ENCODE results near the gene CACNG4. TPM values are rescaled to one million over a fixed set of nuclear protein-coding genes. Genes with fewer than 3 reads are reported as not detected.

CACNG4 gene
- total RNA-seq, 1 experiment from 2014 or later, result 6.3 TPM

DNA sequence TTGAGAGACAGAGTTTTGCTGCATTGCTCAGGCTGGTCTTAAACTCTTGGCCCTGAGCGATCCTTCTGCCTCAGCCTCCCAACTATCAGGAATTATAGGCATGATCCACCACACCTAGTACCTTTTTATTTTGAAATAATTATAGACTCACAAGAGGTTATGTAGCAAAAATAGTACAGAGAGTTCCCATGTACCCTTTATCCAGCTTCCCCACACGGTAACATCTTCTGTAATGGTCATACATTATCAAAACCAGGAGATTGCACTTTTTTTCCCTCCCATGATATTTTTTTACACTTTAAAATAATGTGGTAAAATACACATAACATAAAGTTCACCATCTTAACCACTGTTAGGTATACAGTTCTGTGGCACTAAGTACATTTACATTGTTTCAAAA lies 28.8 kb upstream of the CACNG4 start:
- TF ChIP-seq, protein P1, sequence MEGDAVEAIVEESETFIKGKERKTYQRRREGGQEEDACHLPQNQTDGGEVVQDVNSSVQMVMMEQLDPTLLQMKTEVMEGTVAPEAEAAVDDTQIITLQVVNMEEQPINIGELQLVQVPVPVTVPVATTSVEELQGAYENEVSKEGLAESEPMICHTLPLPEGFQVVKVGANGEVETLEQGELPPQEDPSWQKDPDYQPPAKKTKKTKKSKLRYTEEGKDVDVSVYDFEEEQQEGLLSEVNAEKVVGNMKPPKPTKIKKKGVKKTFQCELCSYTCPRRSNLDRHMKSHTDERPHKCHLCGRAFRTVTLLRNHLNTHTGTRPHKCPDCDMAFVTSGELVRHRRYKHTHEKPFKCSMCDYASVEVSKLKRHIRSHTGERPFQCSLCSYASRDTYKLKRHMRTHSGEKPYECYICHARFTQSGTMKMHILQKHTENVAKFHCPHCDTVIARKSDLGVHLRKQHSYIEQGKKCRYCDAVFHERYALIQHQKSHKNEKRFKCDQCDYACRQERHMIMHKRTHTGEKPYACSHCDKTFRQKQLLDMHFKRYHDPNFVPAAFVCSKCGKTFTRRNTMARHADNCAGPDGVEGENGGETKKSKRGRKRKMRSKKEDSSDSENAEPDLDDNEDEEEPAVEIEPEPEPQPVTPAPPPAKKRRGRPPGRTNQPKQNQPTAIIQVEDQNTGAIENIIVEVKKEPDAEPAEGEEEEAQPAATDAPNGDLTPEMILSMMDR (conservative IDR thresholded peaks at IDR 0.05), result no peak
- Histone ChIP-seq H3K27me3 (ENCODE audit: insufficient read depth, low read length) (no peaks in the 10 kb centered on the region), H3K79me1 (ENCODE audit: insufficient read depth, low read depth, low read length, poor library complexity, severe bottlenecking) (no peaks in the 10 kb centered on the region), H3K9me3 (ENCODE audit: control insufficient read depth, low read depth, low read length) (no peaks in the 10 kb centered on the region), H3K56ac (ENCODE audit: insufficient read length, low read depth, low read length) (no peak overlapping the region), H2AFZ (ENCODE audit: low read length) (no peak overlapping the region), H3K79me2 (ENCODE audit: insufficient read depth, low read length) (no peaks in the 10 kb centered on the region), H2AK5ac (ENCODE audit: insufficient read length, low read length) (no peak overlapping the region), H3K27ac (ENCODE audit: insufficient read length, low read depth, low read length) (no peak overlapping the region), H2BK120ac (ENCODE audit: low read depth, low read length, poor library complexity, severe bottlenecking) (no peak overlapping the region), H2BK20ac (ENCODE audit: low read depth, low read length, poor library complexity, severe bottlenecking) (no peak overlapping the region), H3K23me2 (ENCODE audit: insufficient read length, low read depth, low read length, poor library complexity, severe bottlenecking) (no peaks in the 10 kb centered on the region), H3K18ac (ENCODE audit: insufficient read length, low read depth, low read length) (no peak overlapping the region), H2BK12ac (ENCODE audit: insufficient read length, low read depth, low read length) (no peak overlapping the region), H4K8ac (replicated peaks; ENCODE audit: insufficient read length, low read depth, low read length) (no peak overlapping the region), H3K9ac (ENCODE audit: extremely low read depth, insufficient read length, low read length) (no peak overlapping the region), H3T11ph (ENCODE audit: low read length) (no peak overlapping the region), H3K4me2 (ENCODE audit: insufficient read depth, insufficient read length, low read length) (no peak overlapping the region), H4K5ac (ENCODE audit: insufficient read length, low read depth, low read length) (no peak overlapping the region), H3K4me1 (ENCODE audit: insufficient read depth, low read length) (no peaks in the 10 kb centered on the region), H2BK5ac (ENCODE audit: insufficient read length, low read length) (no peak overlapping the region), H4K20me1 (ENCODE audit: control insufficient read depth, insufficient read depth, insufficient read length) (no peaks in the 10 kb centered on the region), H3K23ac (ENCODE audit: insufficient read length, low read depth, low read length) (no peak overlapping the region), H4K91ac (ENCODE audit: insufficient read length, low read depth, low read length) (no peak overlapping the region), H3K14ac (ENCODE audit: insufficient read depth, low read length) (no peak overlapping the region), H3K4ac (ENCODE audit: low read depth, low read length) (no peak overlapping the region), H2BK15ac (ENCODE audit: low read depth, low read length) (no peak overlapping the region)
- no peak overlapping the region for H3K27ac Mint-ChIP-seq
- no peak overlapping the region for H3K4me3 Mint-ChIP-seq
- no CpG with 5 or more reads among the region's 2 CpGs for WGBS (ENCODE audit: extremely low coverage, insufficient read length, low lambda C conversion rate)
- H3K36me3 Mint-ChIP-seq (ENCODE audit: insufficient read depth in 1 of 3, low read depth in 3 of 3), result peaks cover 7 to 18% (median 16%) of the 10 kb centered on the region in 3 experiments; a peak in 6 of 7 replicates
- no peaks in the 10 kb centered on the region for H3K4me1 Mint-ChIP-seq
- no peak for DNase-seq
- peaks cover 20% of the 10 kb centered on the region for H3K27me3 Mint-ChIP-seq (ENCODE audit: low read depth)
- peaks cover 30 to 40% of the 10 kb centered on the region in 2 experiments for H3K9me3 Mint-ChIP-seq

Data from H9 (cell line).